AG04450 (cell line): Measurements from ENCODE around the gene ZNF292. TPM values are rescaled to one million over a fixed set of nuclear protein-coding genes. Genes with fewer than 3 reads are reported as not detected.
"Not testable (repeated sequence)": the region's sequence is repeated elsewhere in the genome, so short reads cannot be mapped to it uniquely, and the experiment has no call there.

Experiments
- CTCF ChIA-PET: fragments of 300-600, 350-600 bp; formaldehyde crosslinking; extraction: SDS; loops from one replicate; lab custom pipeline; 2022; ENCODE audit warnings: antibody characterized with exemption, inconsistent platforms; lab: Charles Lee
- POLR2A ChIA-PET: fragments of 350-600 bp; formaldehyde crosslinking; extraction: SDS; loops from one replicate; lab custom pipeline; 2021; ENCODE audit warnings: antibody characterized with exemption, inconsistent platforms; lab: Yijun Ruan, JAX
- DNase-seq: peaks from one replicate; pipeline ENCODE4 v3.0.0-alpha.2; 2011; ENCODE audit warnings: low read depth, low spot score
- H3K27ac ChIP-seq: one replicate; pipeline ENCODE4 v1.5.1; 2012; ENCODE audit warnings: low read depth, low read length, control low read depth
- H3K27me3 ChIP-seq: one replicate; pipeline ENCODE4 v1.6.0; 2012; ENCODE audit warnings: low read length; ENCODE audit not compliant: control insufficient read depth, insufficient read depth
- H3K4me3 ChIP-seq: 2 replicates; pipeline ENCODE4 v1.5.1; 2011; ENCODE audit warnings: mild to moderate bottlenecking, low read depth, low read length, control low read depth
- H3K9me3 ChIP-seq: 2 replicates; pipeline ENCODE4 v1.5.1; 2012; ENCODE audit warnings: low read length; ENCODE audit not compliant: control insufficient read depth, insufficient read depth
- polyA plus RNA-seq: library from polyadenylated mRNA; depleted of rRNA; stranded (reverse); fragments of >200 nt; gene quantifications from 2 replicates; pipeline ENCODE4 v1.2.3, GENCODE V29; 2011
- TF ChIP-seq, protein P1 (sequence below): IDR thresholded peaks from 2 replicates; pipeline ENCODE4 v1.5.1; 2011; ENCODE audit warnings: low read depth, low read length, control low read depth, inconsistent platforms

ZNF292 gene
- polyA plus RNA-seq, 1 experiment = 18.0 TPM

DNA sequence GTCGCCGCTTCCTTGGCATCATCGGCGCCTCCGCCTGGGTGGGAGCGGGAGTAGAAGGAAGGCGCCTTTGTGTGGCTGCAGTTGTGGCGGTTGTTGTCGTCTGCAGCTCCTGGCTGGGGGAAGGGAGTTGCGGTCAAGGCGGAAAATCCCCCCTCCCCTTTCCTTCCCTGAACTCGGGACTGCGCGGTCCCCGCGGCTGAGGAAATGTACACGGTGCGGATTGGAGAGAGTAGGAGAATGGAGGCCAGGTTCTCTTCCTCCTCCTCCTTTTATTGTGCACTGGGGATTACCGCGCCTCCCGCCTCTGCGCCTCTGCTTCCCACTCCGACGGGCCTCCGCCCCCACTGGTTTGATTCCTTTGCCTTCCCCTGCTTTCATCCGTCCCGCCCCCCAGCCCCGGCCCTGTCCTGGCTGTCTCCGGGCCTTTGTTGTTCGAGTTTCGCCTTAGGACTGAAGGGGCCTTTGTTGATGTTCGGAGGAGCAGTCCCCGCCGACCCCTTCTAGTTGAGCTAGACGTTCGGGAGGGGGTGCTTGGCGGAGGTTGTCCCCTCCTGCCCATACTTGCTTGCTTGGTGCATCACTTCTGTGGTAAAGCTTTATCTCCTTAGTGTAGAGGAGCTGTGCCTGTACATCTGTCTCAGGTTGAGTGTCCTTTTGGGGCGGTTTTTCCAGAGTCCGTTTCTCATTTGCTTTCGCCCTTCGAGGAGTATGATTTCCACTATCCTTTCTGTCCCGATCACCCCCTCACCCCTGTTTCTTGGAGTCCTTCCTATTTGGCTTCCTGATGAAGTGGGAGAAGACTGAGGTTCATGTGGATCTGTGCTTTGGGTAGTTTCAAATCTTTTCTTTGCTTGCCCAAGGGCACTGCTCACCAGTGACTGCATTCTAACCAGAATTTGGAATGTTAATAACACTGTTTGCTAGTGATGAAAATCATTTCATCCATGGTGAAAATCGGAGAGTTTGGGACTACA lies 764 bp downstream of the ZNF292 start:
- CTCF ChIA-PET = interaction anchor here (1.5 kb wide), 1 partner anchor 77 kb away, joined by 5 read pairs; no protein-coding TSS in a partner anchor
- H3K27me3 ChIP-seq = no peaks in the 10 kb centered on the region
- H3K27ac ChIP-seq = peak overlapping the region; percentile 92
- peaks cover 4% of the 10 kb centered on the region; the same call in 1 of the 2 replicates for H3K9me3 ChIP-seq
- TF ChIP-seq, protein P1, sequence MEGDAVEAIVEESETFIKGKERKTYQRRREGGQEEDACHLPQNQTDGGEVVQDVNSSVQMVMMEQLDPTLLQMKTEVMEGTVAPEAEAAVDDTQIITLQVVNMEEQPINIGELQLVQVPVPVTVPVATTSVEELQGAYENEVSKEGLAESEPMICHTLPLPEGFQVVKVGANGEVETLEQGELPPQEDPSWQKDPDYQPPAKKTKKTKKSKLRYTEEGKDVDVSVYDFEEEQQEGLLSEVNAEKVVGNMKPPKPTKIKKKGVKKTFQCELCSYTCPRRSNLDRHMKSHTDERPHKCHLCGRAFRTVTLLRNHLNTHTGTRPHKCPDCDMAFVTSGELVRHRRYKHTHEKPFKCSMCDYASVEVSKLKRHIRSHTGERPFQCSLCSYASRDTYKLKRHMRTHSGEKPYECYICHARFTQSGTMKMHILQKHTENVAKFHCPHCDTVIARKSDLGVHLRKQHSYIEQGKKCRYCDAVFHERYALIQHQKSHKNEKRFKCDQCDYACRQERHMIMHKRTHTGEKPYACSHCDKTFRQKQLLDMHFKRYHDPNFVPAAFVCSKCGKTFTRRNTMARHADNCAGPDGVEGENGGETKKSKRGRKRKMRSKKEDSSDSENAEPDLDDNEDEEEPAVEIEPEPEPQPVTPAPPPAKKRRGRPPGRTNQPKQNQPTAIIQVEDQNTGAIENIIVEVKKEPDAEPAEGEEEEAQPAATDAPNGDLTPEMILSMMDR = no peak
- H3K4me3 ChIP-seq = peak overlapping the region; percentile 89
- POLR2A ChIA-PET = interaction anchor here (1.4 kb wide), 1 partner anchor 16 kb away, joined by 4 read pairs; no protein-coding TSS in a partner anchor
- DNase-seq = no peak

DNA sequence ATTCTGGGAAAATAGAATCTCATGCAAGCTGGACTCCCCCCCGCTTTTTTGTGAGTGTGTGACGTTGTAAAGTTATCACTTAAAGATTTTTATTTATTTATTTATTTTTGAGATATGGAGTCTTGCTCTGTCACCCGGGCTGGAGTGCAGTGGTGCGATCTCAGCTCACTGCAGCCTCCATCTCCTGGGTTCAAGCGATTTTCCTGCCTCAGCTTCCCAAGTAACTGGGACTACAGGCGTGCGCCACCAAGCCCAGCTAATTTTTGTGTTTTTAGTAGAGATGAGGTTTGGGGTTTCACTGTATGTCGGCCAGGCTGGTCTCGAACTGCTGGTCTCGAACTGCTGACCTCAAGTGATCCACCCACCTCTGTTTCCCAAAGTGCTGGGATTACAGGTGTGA lies 2.2 kb downstream of the ZNF292 start:
- CTCF ChIA-PET = interaction anchor here (1.1 to 1.5 kb wide), 2 partner anchors 79 to 81 kb away, joined by 4 to 5 read pairs; no protein-coding TSS in a partner anchor
- H3K27me3 ChIP-seq, H3K27ac ChIP-seq, DNase-seq, POLR2A ChIA-PET, H3K9me3 ChIP-seq: not testable (repeated sequence)
- peak overlapping the region; percentile 89; the same call in 1 of the 2 replicates for H3K4me3 ChIP-seq

GRCh38 chr6:87161299-87161698 lies 5.9 kb downstream of the ZNF292 start:
- POLR2A ChIA-PET = interaction anchor here (0.7 kb wide), 1 partner anchor 536 kb away, joined by 3 read pairs; no protein-coding TSS in a partner anchor
- H3K4me3 ChIP-seq = no peak overlapping the region
- no peak for DNase-seq
- H3K27me3 ChIP-seq = no peaks in the 10 kb centered on the region
- CTCF ChIA-PET = no interaction called here
- no peak overlapping the region for H3K27ac ChIP-seq
- TF ChIP-seq, protein P1 = no peak
- H3K9me3 ChIP-seq = no peaks in the 10 kb centered on the region

- ChIA-PET POLR2A (no interaction called here), CTCF (interaction anchor here (0.6 kb wide), 2 partner anchors 53 to 654 kb away, joined by 3 read pairs; no protein-coding TSS in a partner anchor)
- Histone ChIP-seq H3K27ac (no peak overlapping the region), H3K27me3 (no peaks in the 10 kb centered on the region), H3K9me3 (no peaks in the 10 kb centered on the region), H3K4me3 (no peak overlapping the region)
- DNase-seq = no peak
- TF ChIP-seq, protein P1 = no peak
Observed at GRCh38 chr6:87164004-87164403, 8.6 kb downstream of the ZNF292 start.

GRCh38 chr6:87164506-87164905 lies 9.1 kb downstream of the ZNF292 start:
- Histone ChIP-seq H3K27ac (no peak overlapping the region), H3K9me3 (no peaks in the 10 kb centered on the region), H3K4me3 (no peak overlapping the region), H3K27me3 (no peaks in the 10 kb centered on the region)
- no peak for DNase-seq
- TF ChIP-seq, protein P1 = no peak
- ChIA-PET CTCF (interaction anchor here (0.6 kb wide), 1 partner anchor 653 kb away, joined by 3 read pairs; no protein-coding TSS in a partner anchor), POLR2A (no interaction called here)
